Measurements from ENCODE around the gene XPR1. TPM values are rescaled to one million over a fixed set of nuclear protein-coding genes. Genes with fewer than 3 reads are reported as not detected.

Gene XPR1
- total RNA-seq, 1 experiment from 2014 or later: 19.9 TPM

DNA sequence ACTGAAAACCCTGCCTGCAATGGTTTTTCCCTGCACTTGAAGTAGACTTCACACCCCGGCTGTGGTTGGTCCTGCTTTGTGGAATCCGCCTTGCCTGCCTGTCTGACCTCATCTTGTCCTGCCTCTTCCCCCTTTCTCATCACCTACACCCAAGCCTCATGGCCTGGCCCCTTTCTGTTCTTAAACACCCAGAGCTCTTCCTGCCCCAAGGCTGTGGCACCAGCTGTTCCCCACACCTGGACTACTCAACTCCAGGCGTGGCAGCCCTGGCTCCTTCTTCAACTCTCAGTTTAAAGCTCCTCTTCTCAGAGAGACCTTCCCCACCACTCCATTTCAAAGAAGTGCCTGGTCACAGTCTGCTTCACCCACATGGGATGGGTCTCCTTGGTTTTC, 307.9 kb downstream of the XPR1 start:
- POLR2A ChIA-PET: no interaction called here
- Histone ChIP-seq H3K9me2 (ENCODE audit: insufficient read depth) (no peaks in the 10 kb centered on the region), H3K27ac (ENCODE audit: low read depth, low read length) (no peak overlapping the region), H3K27me3 (ENCODE audit: insufficient read depth, low read length) (no peaks in the 10 kb centered on the region), H3K4me1 (ENCODE audit: control insufficient read depth in 1 of 2, insufficient read depth in 2 of 2, low read length in 2 of 2) (no peaks in the 10 kb centered on the region), H2AFZ (ENCODE audit: low read depth, low read length, poor library complexity, severe bottlenecking) (no peak overlapping the region), H3K4me2 (ENCODE audit: low read length) (no peak overlapping the region), H3K4me3 (replicated peaks in 1 of 2; ENCODE audit: low read depth in 1 of 2, low read length in 2 of 2) (no peak overlapping the region), H3K9me3 (ENCODE audit: control insufficient read depth in 1 of 2, insufficient read depth in 1 of 2, low read depth in 1 of 2, low read length in 2 of 2) (no peaks in the 10 kb centered on the region), H3K36me3 (ENCODE audit: control insufficient read depth in 1 of 2, insufficient read depth in 2 of 2, low read length in 2 of 2) (no peaks in the 10 kb centered on the region), H4K20me1 (ENCODE audit: insufficient read depth) (no peaks in the 10 kb centered on the region), H3K9ac (ENCODE audit: low read length) (no peak overlapping the region), H3K79me2 (ENCODE audit: insufficient read depth, low read length) (no peaks in the 10 kb centered on the region)
- no peak for TF ChIP-seq EGR1 (IDR thresholded peaks at IDR 0.05; ENCODE audit: low read depth)
- no peak for TF ChIP-seq CEBPB (IDR thresholded peaks at IDR 0.05; ENCODE audit: low read depth)
- TF ChIP-seq SRF (IDR thresholded peaks at IDR 0.05; ENCODE audit: low read depth): no peak
- TF ChIP-seq, protein P1, sequence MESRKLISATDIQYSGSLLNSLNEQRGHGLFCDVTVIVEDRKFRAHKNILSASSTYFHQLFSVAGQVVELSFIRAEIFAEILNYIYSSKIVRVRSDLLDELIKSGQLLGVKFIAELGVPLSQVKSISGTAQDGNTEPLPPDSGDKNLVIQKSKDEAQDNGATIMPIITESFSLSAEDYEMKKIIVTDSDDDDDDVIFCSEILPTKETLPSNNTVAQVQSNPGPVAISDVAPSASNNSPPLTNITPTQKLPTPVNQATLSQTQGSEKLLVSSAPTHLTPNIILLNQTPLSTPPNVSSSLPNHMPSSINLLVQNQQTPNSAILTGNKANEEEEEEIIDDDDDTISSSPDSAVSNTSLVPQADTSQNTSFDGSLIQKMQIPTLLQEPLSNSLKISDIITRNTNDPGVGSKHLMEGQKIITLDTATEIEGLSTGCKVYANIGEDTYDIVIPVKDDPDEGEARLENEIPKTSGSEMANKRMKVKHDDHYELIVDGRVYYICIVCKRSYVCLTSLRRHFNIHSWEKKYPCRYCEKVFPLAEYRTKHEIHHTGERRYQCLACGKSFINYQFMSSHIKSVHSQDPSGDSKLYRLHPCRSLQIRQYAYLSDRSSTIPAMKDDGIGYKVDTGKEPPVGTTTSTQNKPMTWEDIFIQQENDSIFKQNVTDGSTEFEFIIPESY (IDR thresholded peaks at IDR 0.05; ENCODE audit: extremely low read depth, insufficient replicate concordance, low read length): no peak
- TF ChIP-seq, protein P2, sequence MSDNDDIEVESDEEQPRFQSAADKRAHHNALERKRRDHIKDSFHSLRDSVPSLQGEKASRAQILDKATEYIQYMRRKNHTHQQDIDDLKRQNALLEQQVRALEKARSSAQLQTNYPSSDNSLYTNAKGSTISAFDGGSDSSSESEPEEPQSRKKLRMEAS (IDR thresholded peaks at IDR 0.05): no peak
- TF ChIP-seq POLR2AphosphoS5 (IDR thresholded peaks at IDR 0.05; ENCODE audit: low read depth, low read length): no peak
- no peak for TF ChIP-seq CBX3 (IDR thresholded peaks at IDR 0.05; ENCODE audit: low read depth)
- intact Hi-C loops (cut with micrococcal nuclease): no loop called here
- CTCF ChIA-PET: no interaction called here
- ATAC-seq (no peak), DNase-seq (ENCODE audit: low read depth, low spot score) (no peak)
- no TSS peak for BruUV-seq (replicated peaks)
- RAD21 ChIA-PET (ENCODE audit: low non-redundant PET in 1 of 2, low total read pairs in 2 of 2, uncharacterized antibody in 2 of 2, unreplicated experiment in 2 of 2): no interaction called here

Other genes with a start within 250 kb of the XPR1 start
- gene ACBD6, start 129.4 kb upstream of the XPR1 start, total RNA-seq (2021; ENCODE audit: unreplicated experiment): 43.2 TPM
- not detected for gene OVAAL, start 73.1 kb upstream of the XPR1 start, total RNA-seq (2021; ENCODE audit: unreplicated experiment)

All from HCT116 (cell line).